Astrocyte of the hippocampus (primary cell): ENCODE measurements around the gene ZNF141.

Source experiments
- DNase-seq: peaks from one replicate; pipeline ENCODE4 v3.0.0; 2011; ENCODE audit warnings: low read depth, low spot score

Gene ZNF141

GRCh38 chr4:385934-386707, 48.5 kb downstream of the ZNF141 start:
- DNase-seq, result peak; percentile 5

- no peak for DNase-seq
Measured at GRCh38 chr4:386708-387105, 49.1 kb downstream of the ZNF141 start.

- DNase-seq, result no peak
Measured at GRCh38 chr4:404006-404405, 66.4 kb downstream of the ZNF141 start.

GRCh38 chr4:408321-408720, 70.7 kb downstream of the ZNF141 start:
- peak; percentile 3 for DNase-seq

- no peak for DNase-seq
Measured at GRCh38 chr4:422587-422986, 85.0 kb downstream of the ZNF141 start.
